OCI-LY7 (cell line): ENCODE data around the gene ODF4. TPM values are rescaled to one million over a fixed set of nuclear protein-coding genes. Genes with fewer than 3 reads are reported as not detected.

Source experiments
- BruUV-seq: library from RNA; stranded (reverse); fragments of 400-500 nt; replicated peaks from 2 replicates; lab custom pipeline; 2021; lab: Mats Ljungman, UMichigan
- CTCF ChIA-PET: fragments of 300-600 bp; sonication (Branson Sonifier 250); formaldehyde crosslinking; loops from one replicate; lab custom pipeline; 2022; ENCODE audit warnings: antibody characterized with exemption; ENCODE audit not compliant: unreplicated experiment; lab: Charles Lee
- POLR2A ChIA-PET: fragments of 300-600 bp; sonication (Branson Sonifier 250); formaldehyde crosslinking; loops from one replicate; lab custom pipeline; 2022; ENCODE audit warnings: antibody characterized with exemption; lab: Charles Lee
- DNase-seq: peaks from one replicate; pipeline ENCODE4 v3.0.0-alpha.2; 2015; ENCODE audit warnings: low spot score
- H2AFZ ChIP-seq: fragments of 200-600 bp; sonication (generic), shearing (Covaris generic); 2 replicates; pipeline ENCODE4 v1.6.1; 2014; ENCODE audit warnings: mild to moderate bottlenecking, antibody characterized with exemption, low read length, moderate library complexity
- H3K27ac ChIP-seq: fragments of 200-600 bp; sonication (generic); 2 replicates; pipeline ENCODE4 v1.5.1; 2014; ENCODE audit warnings: mixed run types, low read depth, mild to moderate bottlenecking, moderate library complexity, low read length, inconsistent platforms; ENCODE audit not compliant: poor library complexity, severe bottlenecking
- H3K36me3 ChIP-seq: fragments of 200-600 bp; sonication (generic); 2 replicates; pipeline ENCODE4 v1.6.1; 2014; ENCODE audit warnings: mild to moderate bottlenecking, antibody characterized with exemption, low read length, moderate library complexity, mixed read lengths; ENCODE audit not compliant: insufficient read depth
- H3K4me1 ChIP-seq: fragments of 200-600 bp; sonication (generic); 2 replicates; pipeline ENCODE4 v1.5.1; 2014; ENCODE audit warnings: mild to moderate bottlenecking, low read length; ENCODE audit not compliant: insufficient read depth, poor library complexity, severe bottlenecking
- H3K4me2 ChIP-seq: fragments of 200-600 bp; sonication (generic); 2 replicates; pipeline ENCODE4 v1.6.1; 2014; ENCODE audit warnings: mild to moderate bottlenecking, low read length
- H3K4me3 ChIP-seq: fragments of 200-600 bp; sonication (generic); 2 replicates; pipeline ENCODE4 v1.5.1; 2014; ENCODE audit warnings: mild to moderate bottlenecking, low read depth, low read length; ENCODE audit not compliant: poor library complexity, severe bottlenecking
- H3K79me2 ChIP-seq: fragments of 200-600 bp; sonication (generic); 2 replicates; pipeline ENCODE4 v1.6.1; 2016; ENCODE audit warnings: low read depth, mild to moderate bottlenecking, low read length, moderate library complexity, mixed read lengths; ENCODE audit not compliant: insufficient read depth
- H3K9me2 ChIP-seq: fragments of 200-600 bp; sonication (generic); 2 replicates; pipeline ENCODE4 v1.6.1; 2016; ENCODE audit warnings: mild to moderate bottlenecking, low read length, mixed read lengths; ENCODE audit not compliant: insufficient read depth
- H3K9me3 ChIP-seq: fragments of 200-600 bp; sonication (generic); 2 replicates; pipeline ENCODE4 v1.6.1; 2014; ENCODE audit warnings: mild to moderate bottlenecking, mixed run types, low read length, mixed read lengths
- H4K20me1 ChIP-seq: fragments of 200-600 bp; sonication (generic); 2 replicates; pipeline ENCODE4 v1.6.1; 2014; ENCODE audit warnings: mild to moderate bottlenecking, antibody characterized with exemption, low read length, moderate library complexity, mixed read lengths; ENCODE audit not compliant: insufficient read depth
- CTCF ChIP-seq: fragments of 200-600 bp; sonication (generic); conservative IDR thresholded peaks from 2 replicates; pipeline ENCODE4 v1.5.1; 2014; ENCODE audit warnings: mild to moderate bottlenecking, antibody characterized with exemption, low read length, moderate library complexity, mixed read lengths
- EZH2phosphoT487 ChIP-seq: fragments of 200-600 bp; sonication (generic); IDR thresholded peaks from 2 replicates; pipeline ENCODE4 v1.6.1; 2018; ENCODE audit warnings: low read depth, borderline replicate concordance, mild to moderate bottlenecking, mixed run types, antibody characterized with exemption, low read length, moderate library complexity, mixed read lengths
- intact Hi-C: fragments of 100-400 bp; cut with micrococcal nuclease; formaldehyde crosslinking; loops from one replicate; pipeline ENCODE4 v1.10.0; 2022; ENCODE audit not compliant: unreplicated experiment
- total RNA-seq, 2 experiments: library from RNA; depleted of rRNA in 1 of 2; stranded (reverse); fragments of >200 nt in 1 of 2; shearing (Covaris generic) in 1 of 2; gene quantifications; 2 replicates each; pipeline ENCODE4 v1.2.3, GENCODE V29; 2014 to 2022

The ODF4 gene
- total RNA-seq, 2 experiments from 2014 or later = not detected

- peak within 1 kb of the TSS; percentile 78 for H3K4me3 ChIP-seq
- no peaks in the 10 kb centered on the region for H3K9me3 ChIP-seq
- H3K4me2 ChIP-seq = peak within 1 kb of the TSS; percentile 95
- POLR2A ChIA-PET = interaction anchor here (0.6 to 1.0 kb wide), 2 partner anchors 11 to 110 kb away, joined by 3 to 5 read pairs; no protein-coding TSS in a partner anchor
- peaks cover 27% of the 10 kb centered on the region for H4K20me1 ChIP-seq
- peaks cover 44% of the 10 kb centered on the region for H3K4me1 ChIP-seq
- TF ChIP-seq CTCF (peak; percentile 99), EZH2phosphoT487 (no peak)
- intact Hi-C loops = loop anchor here (1.0 to 10.0 kb wide), 4 partner anchors 52 to 362 kb away; partner anchors contain the start of genes CCDC42, CTC1, NDEL1 and PFAS
- CTCF ChIA-PET = interaction anchor here (0.6 kb wide), 3 partner anchors 14 to 394 kb away, joined by 3 read pairs; no protein-coding TSS in a partner anchor
- no TSS peak for BruUV-seq
- DNase-seq = peak; percentile 100
- H3K36me3 ChIP-seq = peaks cover 46% of the 10 kb centered on the region
- peaks cover 57% of the 10 kb centered on the region for H3K79me2 ChIP-seq
- peak within 1 kb of the TSS; percentile 69 for H2AFZ ChIP-seq
- H3K27ac ChIP-seq = peak within 1 kb of the TSS; percentile 67
- no peaks in the 10 kb centered on the region for H3K9me2 ChIP-seq
Observed at GRCh38 chr17:8383143-8383822, 43.6 kb downstream of the ODF4 start, which contains the start of gene RPL26. RPL26 (minus strand) TSS chr17:8383193; CDS start chr17:8382310, 883 bp downstream.

GRCh38 chr17:8384801-8385378 lies 45.2 kb downstream of the ODF4 start:
- H3K79me2 ChIP-seq = peaks cover 41% of the 10 kb centered on the region
- BruUV-seq = no TSS peak
- ChIA-PET POLR2A (no interaction called here), CTCF (no interaction called here)
- no peak for TF ChIP-seq CTCF
- TF ChIP-seq EZH2phosphoT487 = no peak
- no peaks in the 10 kb centered on the region for H3K9me2 ChIP-seq
- no peak overlapping the region for H3K27ac ChIP-seq
- peak overlapping the region; percentile 76 for H3K4me2 ChIP-seq
- no peak for DNase-seq
- no peak overlapping the region for H2AFZ ChIP-seq
- H3K36me3 ChIP-seq = peaks cover 30% of the 10 kb centered on the region
- no peaks in the 10 kb centered on the region for H3K9me3 ChIP-seq
- intact Hi-C loops = loop anchor here (5.0 to 10.0 kb wide), 2 partner anchors 138 to 360 kb away; partner anchors contain the start of genes CCDC42, CTC1 and PFAS
- peaks cover 28% of the 10 kb centered on the region for H3K4me1 ChIP-seq
- H4K20me1 ChIP-seq = peaks cover 22% of the 10 kb centered on the region
- H3K4me3 ChIP-seq = peak overlapping the region; percentile 78
